ENCODE data around the gene MNT. TPM values are rescaled to one million over a fixed set of nuclear protein-coding genes. Genes with fewer than 3 reads are reported as not detected.

The MNT gene
- total and polyA plus RNA-seq, 9 of the 15 experiments (the other 6 are each of a cell fraction or from before 2014, with no cell fraction given) = 0.18 to 23.8 (median 5.3) TPM

DNA sequence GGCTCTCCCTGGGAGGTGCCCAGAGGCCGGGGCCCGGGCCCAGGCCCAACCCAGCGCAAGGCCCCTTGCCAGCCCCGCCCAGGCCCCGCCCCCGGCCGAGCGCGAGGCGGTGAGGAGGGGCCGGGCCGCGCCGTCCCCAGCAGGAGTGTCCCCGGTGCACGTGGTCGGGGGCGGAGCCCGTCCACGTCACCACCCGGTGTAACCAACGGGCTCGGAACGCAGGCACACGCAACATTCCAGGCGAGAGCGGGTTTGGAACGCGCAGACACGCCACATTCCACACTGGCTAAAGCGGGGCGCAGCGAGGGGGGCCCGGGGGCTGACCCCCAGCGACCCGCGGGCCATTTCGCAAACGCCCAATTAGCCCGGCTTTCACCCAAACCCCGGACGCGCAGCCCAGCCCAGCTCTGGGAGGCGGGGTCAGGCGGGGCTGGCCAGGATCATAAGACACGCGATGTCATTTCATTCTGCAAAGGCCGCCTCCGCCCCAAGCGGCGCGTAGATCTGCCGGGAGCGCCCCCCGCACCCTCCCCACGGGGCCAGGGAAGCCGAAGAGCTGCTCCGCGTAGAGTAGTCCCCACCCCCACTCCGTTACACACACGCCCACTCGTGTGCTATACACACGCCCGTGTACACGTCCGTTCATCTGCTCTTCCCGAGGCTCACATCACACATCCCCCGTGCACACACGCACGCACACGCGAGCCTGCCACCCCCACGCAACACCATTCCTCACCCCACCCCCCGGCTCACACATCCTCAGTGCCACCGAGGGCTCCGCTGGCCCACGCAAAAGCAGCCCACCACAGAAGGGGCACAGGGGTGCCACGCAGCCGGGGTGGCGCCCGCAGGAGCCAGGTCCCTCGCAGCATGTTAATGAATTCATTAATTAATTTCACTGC lies 1.0 kb downstream of the MNT start (continued):
- TF ChIP-seq ZNF165 (CRISPR knock-in tag; IDR thresholded peaks at IDR 0.05; ENCODE audit: borderline replicate concordance) = no peak
- peak; percentile 36; the same call in 1 of the 2 replicates for TF ChIP-seq JUN (IDR thresholded peaks at IDR 0.05; ENCODE audit: borderline replicate concordance, low read depth, low read length)
- TF ChIP-seq JUN (CRISPR knock-in tag; IDR thresholded peaks at IDR 0.05; ENCODE audit: borderline replicate concordance) = no peak
- no peak for TF ChIP-seq ARNT (IDR thresholded peaks at IDR 0.05)
- TF ChIP-seq CBFA2T2 (conservative IDR thresholded peaks at IDR 0.05) = no peak
- no peak for TF ChIP-seq SREBF2 (CRISPR knock-in tag; IDR thresholded peaks at IDR 0.05)
- TF ChIP-seq FOXA1 (IDR thresholded peaks at IDR 0.05; ENCODE audit: borderline replicate concordance) = no peak
- TF ChIP-seq ZBTB7A (IDR thresholded peaks at IDR 0.05; ENCODE audit: borderline replicate concordance, control insufficient read depth, low read depth, low read length) = peak; percentile 94
- TF ChIP-seq, protein P1, sequence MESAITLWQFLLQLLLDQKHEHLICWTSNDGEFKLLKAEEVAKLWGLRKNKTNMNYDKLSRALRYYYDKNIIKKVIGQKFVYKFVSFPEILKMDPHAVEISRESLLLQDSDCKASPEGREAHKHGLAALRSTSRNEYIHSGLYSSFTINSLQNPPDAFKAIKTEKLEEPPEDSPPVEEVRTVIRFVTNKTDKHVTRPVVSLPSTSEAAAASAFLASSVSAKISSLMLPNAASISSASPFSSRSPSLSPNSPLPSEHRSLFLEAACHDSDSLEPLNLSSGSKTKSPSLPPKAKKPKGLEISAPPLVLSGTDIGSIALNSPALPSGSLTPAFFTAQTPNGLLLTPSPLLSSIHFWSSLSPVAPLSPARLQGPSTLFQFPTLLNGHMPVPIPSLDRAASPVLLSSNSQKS (CRISPR knock-in tag; IDR thresholded peaks at IDR 0.05) = no peak
- TF ChIP-seq, protein P2, sequence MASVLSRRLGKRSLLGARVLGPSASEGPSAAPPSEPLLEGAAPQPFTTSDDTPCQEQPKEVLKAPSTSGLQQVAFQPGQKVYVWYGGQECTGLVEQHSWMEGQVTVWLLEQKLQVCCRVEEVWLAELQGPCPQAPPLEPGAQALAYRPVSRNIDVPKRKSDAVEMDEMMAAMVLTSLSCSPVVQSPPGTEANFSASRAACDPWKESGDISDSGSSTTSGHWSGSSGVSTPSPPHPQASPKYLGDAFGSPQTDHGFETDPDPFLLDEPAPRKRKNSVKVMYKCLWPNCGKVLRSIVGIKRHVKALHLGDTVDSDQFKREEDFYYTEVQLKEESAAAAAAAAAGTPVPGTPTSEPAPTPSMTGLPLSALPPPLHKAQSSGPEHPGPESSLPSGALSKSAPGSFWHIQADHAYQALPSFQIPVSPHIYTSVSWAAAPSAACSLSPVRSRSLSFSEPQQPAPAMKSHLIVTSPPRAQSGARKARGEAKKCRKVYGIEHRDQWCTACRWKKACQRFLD (CRISPR knock-in tag; IDR thresholded peaks at IDR 0.05) = peak; percentile 56
- TF ChIP-seq KAT7 (CRISPR knock-in tag; IDR thresholded peaks at IDR 0.05; ENCODE audit: borderline replicate concordance) = 0 out of 2 replicates have a peak, but pooled peaks have one; percentile 29
- TF ChIP-seq ZNF41 (CRISPR knock-in tag; conservative IDR thresholded peaks at IDR 0.05) = no peak
- TF ChIP-seq, protein P3, sequence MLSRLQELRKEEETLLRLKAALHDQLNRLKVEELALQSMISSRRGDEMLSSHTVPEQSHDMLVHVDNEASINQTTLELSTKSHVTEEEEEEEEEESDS (CRISPR knock-in tag; IDR thresholded peaks at IDR 0.05) = no peak
- no peak for TF ChIP-seq ZNF316 (IDR thresholded peaks at IDR 0.05)
- TF ChIP-seq TBL1XR1 (IDR thresholded peaks at IDR 0.05; ENCODE audit: low read length in 2 of 2) = peak in 1 of 2 experiments; percentile 7; a peak in 1 of 4 replicates
- no peak for TF ChIP-seq U2AF2 (optimal IDR thresholded peaks at IDR 0.05; ENCODE audit: low read depth, low read length)
- no peak for TF ChIP-seq FOXJ2 (tag; IDR thresholded peaks at IDR 0.05)
- no peak for TF ChIP-seq NUFIP1 (IDR thresholded peaks at IDR 0.05; ENCODE audit: partially characterized antibody)
- peak; percentile 80 for TF ChIP-seq EP400 (IDR thresholded peaks at IDR 0.05)
- TF ChIP-seq BACH1 (tag; IDR thresholded peaks at IDR 0.05) = no peak
- TF ChIP-seq, protein P4, sequence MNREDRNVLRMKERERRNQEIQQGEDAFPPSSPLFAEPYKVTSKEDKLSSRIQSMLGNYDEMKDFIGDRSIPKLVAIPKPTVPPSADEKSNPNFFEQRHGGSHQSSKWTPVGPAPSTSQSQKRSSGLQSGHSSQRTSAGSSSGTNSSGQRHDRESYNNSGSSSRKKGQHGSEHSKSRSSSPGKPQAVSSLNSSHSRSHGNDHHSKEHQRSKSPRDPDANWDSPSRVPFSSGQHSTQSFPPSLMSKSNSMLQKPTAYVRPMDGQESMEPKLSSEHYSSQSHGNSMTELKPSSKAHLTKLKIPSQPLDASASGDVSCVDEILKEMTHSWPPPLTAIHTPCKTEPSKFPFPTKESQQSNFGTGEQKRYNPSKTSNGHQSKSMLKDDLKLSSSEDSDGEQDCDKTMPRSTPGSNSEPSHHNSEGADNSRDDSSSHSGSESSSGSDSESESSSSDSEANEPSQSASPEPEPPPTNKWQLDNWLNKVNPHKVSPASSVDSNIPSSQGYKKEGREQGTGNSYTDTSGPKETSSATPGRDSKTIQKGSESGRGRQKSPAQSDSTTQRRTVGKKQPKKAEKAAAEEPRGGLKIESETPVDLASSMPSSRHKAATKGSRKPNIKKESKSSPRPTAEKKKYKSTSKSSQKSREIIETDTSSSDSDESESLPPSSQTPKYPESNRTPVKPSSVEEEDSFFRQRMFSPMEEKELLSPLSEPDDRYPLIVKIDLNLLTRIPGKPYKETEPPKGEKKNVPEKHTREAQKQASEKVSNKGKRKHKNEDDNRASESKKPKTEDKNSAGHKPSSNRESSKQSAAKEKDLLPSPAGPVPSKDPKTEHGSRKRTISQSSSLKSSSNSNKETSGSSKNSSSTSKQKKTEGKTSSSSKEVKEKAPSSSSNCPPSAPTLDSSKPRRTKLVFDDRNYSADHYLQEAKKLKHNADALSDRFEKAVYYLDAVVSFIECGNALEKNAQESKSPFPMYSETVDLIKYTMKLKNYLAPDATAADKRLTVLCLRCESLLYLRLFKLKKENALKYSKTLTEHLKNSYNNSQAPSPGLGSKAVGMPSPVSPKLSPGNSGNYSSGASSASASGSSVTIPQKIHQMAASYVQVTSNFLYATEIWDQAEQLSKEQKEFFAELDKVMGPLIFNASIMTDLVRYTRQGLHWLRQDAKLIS (CRISPR knock-in tag; IDR thresholded peaks at IDR 0.05) = peak; percentile 24; the same call in 1 of the 2 replicates
- TF ChIP-seq ZNF444 (CRISPR knock-in tag; IDR thresholded peaks at IDR 0.05) = no peak
- TF ChIP-seq SMAD1 (IDR thresholded peaks at IDR 0.05; ENCODE audit: low read depth, low read length, partially characterized antibody) = no peak

Measured in K562 (cell line).